ENCODE data around the gene RACGAP1.

DNA sequence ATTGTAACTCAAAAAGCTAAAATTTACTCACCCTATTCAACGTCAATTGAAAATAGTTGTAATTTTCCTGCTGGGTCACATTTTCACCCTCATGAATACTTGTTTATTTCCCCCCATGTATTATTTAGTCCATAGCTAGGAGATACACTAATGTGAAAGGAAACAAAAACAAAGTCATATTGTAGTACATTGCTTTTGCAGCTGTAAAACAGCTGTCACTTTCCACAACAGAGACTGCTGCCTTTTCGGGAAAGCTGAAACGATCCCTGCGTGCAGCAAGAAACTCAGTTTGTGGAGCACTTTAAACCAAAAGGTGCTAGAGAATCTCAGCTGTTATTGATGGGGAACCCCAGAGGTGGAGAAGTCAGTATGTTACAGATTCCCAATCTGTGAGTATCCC, 4.3 kb downstream of the RACGAP1 start:
- TF ChIP-seq, protein P1, sequence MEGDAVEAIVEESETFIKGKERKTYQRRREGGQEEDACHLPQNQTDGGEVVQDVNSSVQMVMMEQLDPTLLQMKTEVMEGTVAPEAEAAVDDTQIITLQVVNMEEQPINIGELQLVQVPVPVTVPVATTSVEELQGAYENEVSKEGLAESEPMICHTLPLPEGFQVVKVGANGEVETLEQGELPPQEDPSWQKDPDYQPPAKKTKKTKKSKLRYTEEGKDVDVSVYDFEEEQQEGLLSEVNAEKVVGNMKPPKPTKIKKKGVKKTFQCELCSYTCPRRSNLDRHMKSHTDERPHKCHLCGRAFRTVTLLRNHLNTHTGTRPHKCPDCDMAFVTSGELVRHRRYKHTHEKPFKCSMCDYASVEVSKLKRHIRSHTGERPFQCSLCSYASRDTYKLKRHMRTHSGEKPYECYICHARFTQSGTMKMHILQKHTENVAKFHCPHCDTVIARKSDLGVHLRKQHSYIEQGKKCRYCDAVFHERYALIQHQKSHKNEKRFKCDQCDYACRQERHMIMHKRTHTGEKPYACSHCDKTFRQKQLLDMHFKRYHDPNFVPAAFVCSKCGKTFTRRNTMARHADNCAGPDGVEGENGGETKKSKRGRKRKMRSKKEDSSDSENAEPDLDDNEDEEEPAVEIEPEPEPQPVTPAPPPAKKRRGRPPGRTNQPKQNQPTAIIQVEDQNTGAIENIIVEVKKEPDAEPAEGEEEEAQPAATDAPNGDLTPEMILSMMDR (IDR thresholded peaks at IDR 0.05; ENCODE audit: poor library complexity, severe bottlenecking): no peak
- no peak for TF ChIP-seq EZH2 (IDR thresholded peaks at IDR 0.05; ENCODE audit: borderline replicate concordance, insufficient read depth, low read length, poor library complexity, severe bottlenecking)

Measured in neural cell (in vitro differentiated cells).